Uterus (tissue), 4 donors: ENCODE data around the gene CBR3. TPM values are rescaled to one million over a fixed set of nuclear protein-coding genes. Genes with fewer than 3 reads are reported as not detected.

ENCODE experiments used
- DNase-seq, 2 donors: peaks; one replicate each; pipeline ENCODE4 v3.0.0-alpha.2; 2019 to 2020
- H3K27ac ChIP-seq, 2 donors: fragments of 200-600 bp; sonication (generic); 1 replicate in 1 of 2; 2 replicates in 1 of 2; pipeline ENCODE4 v1.5.1; 2016 to 2018
- H3K27me3 ChIP-seq, 2 donors: fragments of 200-600 bp; sonication (generic); one replicate each; pipeline ENCODE4 v1.5.1; 2018 to 2019; ENCODE audit warnings: control low read depth in 1 of 2
- H3K36me3 ChIP-seq, 2 donors: fragments of 200-600 bp; sonication (generic); one replicate each; pipeline ENCODE4 v1.5.1; 2019; ENCODE audit warnings: control low read depth in 1 of 2
- H3K4me1 ChIP-seq, 2 donors: fragments of 200-600 bp; sonication (generic); one replicate each; pipeline ENCODE4 v1.5.1; 2018 to 2019; ENCODE audit warnings: control low read depth in 1 of 2
- H3K4me3 ChIP-seq, 2 donors: fragments of 200-600 bp; sonication (generic); 1 replicate in 1 of 2; 2 replicates in 1 of 2; pipeline ENCODE4 v1.5.1; 2018 to 2019; ENCODE audit warnings: mild to moderate bottlenecking in 1 of 2
- H3K9me3 ChIP-seq, 2 donors: fragments of 200-600 bp; sonication (generic); one replicate each; pipeline ENCODE4 v1.5.1; 2019; ENCODE audit warnings: control low read depth in 1 of 2
- POLR2A ChIP-seq, 2 donors: fragments of 450-650 bp; IDR thresholded peaks; one replicate each; pipeline ENCODE4 v1.6.1; 2016; ENCODE audit warnings: antibody characterized with exemption in 2 of 2, mild to moderate bottlenecking in 1 of 2, moderate library complexity in 1 of 2
- intact Hi-C: fragments of 100-400 bp; cut with DNase I; formaldehyde crosslinking; loops from one replicate; pipeline ENCODE4 v1.15.1; 2023; ENCODE audit warnings: low total_unique reads
- total RNA-seq, 4 donors: library from RNA; depleted of rRNA in 3 of 4; stranded (reverse); fragments of >200 nt in 3 of 4; gene quantifications; one replicate each; pipeline versions ENCODE4 v1.1.0 to v1.2.4, GENCODE V29; 2014 to 2023
- TF ChIP-seq, protein P1 (sequence below), 4 experiments: fragments of 200-600 bp in 2 of 4; fragments of 450-650 bp in 2 of 4; sonication (generic) in 2 of 4; IDR thresholded peaks; one replicate each; pipeline ENCODE4 v1.5.1; 2016 to 2019; ENCODE audit warnings: antibody characterized with exemption in 4 of 4, mild to moderate bottlenecking in 2 of 4, moderate library complexity in 1 of 4
- donor health status: DM: yes; HTN: yes; CAD: no.

The CBR3 gene
- total RNA-seq, 4 donors from 2014 or later: 2.6 to 7.3 (median 5.2) TPM

DNA sequence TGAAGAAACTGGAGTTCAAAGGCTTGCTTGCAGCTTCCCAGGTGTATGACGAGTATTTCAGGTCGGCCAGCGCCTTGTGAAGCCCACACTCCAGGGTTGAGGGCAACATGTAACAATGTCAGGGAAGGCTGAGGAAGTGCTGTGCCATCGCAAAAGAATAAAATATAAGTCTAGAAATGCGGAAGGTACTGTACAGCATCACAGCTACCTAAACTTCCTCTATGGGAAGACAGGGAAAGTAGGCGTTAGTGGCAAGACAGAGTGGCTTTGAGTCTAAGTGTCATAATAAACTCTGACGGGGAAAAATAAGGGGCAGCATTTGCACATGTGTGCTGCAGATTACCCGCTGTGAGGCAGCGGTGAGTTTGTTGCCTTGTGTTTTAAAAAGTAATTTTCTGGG, 50.6 kb downstream of the CBR3 start:
- DNase-seq: no peak
- no peak overlapping the region for H3K27ac ChIP-seq
- intact Hi-C loops: no loop called here
- H3K36me3 ChIP-seq: no peaks in the 10 kb centered on the region
- H3K9me3 ChIP-seq: no peaks in the 10 kb centered on the region
- H3K27me3 ChIP-seq: no peaks in the 10 kb centered on the region
- no peaks in the 10 kb centered on the region for H3K4me1 ChIP-seq
- no peak for TF ChIP-seq POLR2A (IDR thresholded peaks at IDR 0.05)
- TF ChIP-seq, protein P1, sequence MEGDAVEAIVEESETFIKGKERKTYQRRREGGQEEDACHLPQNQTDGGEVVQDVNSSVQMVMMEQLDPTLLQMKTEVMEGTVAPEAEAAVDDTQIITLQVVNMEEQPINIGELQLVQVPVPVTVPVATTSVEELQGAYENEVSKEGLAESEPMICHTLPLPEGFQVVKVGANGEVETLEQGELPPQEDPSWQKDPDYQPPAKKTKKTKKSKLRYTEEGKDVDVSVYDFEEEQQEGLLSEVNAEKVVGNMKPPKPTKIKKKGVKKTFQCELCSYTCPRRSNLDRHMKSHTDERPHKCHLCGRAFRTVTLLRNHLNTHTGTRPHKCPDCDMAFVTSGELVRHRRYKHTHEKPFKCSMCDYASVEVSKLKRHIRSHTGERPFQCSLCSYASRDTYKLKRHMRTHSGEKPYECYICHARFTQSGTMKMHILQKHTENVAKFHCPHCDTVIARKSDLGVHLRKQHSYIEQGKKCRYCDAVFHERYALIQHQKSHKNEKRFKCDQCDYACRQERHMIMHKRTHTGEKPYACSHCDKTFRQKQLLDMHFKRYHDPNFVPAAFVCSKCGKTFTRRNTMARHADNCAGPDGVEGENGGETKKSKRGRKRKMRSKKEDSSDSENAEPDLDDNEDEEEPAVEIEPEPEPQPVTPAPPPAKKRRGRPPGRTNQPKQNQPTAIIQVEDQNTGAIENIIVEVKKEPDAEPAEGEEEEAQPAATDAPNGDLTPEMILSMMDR (IDR thresholded peaks at IDR 0.05): no peak
- no peak overlapping the region for H3K4me3 ChIP-seq

DNA sequence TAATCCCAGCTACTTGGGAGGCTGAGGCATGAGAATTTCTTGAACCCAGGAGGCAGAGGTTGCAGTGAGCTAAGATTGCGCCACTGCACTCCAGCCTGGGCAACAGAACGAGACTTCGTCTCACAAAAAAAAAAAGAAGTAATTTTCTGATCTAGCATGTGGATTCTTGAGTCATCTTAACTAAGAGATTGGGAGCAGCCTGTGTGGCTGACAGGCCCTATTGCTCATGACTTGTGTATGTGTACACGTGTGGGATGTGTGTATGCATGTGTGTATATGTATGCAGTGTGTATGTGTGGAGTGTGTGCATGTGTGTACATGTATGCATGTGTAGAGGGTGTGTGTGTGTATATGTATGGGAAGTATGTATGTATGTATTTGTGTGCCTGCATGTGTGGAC, 51.2 kb downstream of the CBR3 start:
- Histone ChIP-seq H3K4me1 (no peaks in the 10 kb centered on the region), H3K36me3 (no peaks in the 10 kb centered on the region), H3K4me3 (no peak overlapping the region), H3K27me3 (no peaks in the 10 kb centered on the region), H3K9me3 (no peaks in the 10 kb centered on the region), H3K27ac (no peak overlapping the region)
- no peak for DNase-seq
- intact Hi-C loops: no loop called here
- TF ChIP-seq POLR2A (IDR thresholded peaks at IDR 0.05): no peak
- TF ChIP-seq, protein P1 (IDR thresholded peaks at IDR 0.05): no peak

DNA sequence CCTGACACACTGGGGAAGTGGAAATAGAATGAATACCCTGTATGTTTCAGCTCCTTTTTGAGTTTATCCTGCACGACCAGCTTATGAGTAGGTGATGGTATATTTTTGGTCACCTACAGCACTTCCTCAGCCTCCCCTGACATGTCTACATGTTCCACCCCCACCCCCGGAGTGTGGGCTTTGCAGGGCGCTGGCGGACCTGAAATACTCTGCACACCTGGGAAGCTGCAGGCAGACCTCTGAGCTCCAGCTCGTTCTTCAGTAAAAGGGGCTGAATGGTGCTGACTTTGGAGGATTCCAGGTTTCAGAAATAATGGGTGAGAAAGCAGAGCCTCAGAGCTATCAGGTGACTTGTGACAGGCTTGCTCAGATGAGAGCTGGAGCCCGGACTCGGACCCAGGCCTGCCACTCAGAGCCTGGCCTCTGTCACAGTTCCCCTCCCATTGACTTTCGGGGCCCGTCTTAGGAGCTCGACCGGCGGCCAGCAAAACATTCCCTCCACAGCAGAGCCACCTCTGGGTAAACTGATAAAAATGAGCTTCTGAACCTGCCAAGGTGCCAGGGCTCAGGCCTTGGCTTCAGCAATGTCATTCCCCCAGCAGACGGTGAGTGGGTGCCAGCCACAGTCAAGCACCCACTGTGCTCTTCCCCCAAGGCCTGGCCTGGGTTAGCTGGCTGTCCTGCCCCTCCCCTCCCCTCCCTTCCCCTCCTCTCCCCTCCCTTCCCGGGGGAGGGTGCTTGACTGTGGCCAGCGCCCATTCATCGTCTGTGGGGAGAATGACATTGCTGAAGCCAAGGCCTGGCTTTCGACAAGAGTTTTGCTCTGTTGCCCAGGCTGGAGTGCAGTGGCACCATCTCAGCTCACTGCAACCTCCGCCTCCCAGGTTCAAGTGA, 51.9 kb downstream of the CBR3 start:
- Histone ChIP-seq H3K4me1 (no peaks in the 10 kb centered on the region), H3K36me3 (no peaks in the 10 kb centered on the region), H3K9me3 (no peaks in the 10 kb centered on the region), H3K4me3 (no peak overlapping the region), H3K27ac (no peak overlapping the region), H3K27me3 (no peaks in the 10 kb centered on the region)
- TF ChIP-seq POLR2A (IDR thresholded peaks at IDR 0.05): no peak
- TF ChIP-seq, protein P1 (IDR thresholded peaks at IDR 0.05): no peak
- DNase-seq: no peak
- intact Hi-C loops: no loop called here

DNA sequence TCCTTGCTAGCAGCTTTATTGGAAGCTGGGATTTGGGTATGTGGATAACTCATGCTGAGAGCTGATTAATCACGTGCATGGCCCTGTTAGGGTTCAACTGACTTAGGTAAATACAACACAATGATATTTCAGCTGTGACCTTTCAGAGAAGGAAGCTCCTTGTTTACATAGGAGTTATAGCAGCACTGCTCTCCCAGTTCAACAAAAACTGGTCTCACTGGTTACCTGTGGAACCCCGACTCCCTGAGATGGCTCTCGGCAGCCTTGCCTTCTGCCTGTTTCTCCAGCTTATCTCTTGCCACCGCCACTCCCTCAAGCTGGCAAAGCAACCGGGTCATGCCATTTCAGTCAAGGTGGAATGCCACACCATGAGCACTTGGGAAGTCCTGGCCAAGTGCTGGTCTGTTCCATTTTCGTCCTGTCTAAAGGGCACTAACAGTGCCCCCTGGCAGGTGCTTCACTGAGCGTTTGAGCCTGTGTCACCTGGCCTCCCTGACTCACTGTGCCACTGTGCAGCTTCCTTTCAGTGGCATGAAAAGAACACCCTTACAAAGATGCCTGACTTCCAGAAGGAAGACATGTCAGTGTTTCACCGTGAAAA, 53.3 kb downstream of the CBR3 start:
- H3K9me3 ChIP-seq: no peaks in the 10 kb centered on the region
- H3K4me1 ChIP-seq: no peaks in the 10 kb centered on the region
- H3K36me3 ChIP-seq: no peaks in the 10 kb centered on the region
- H3K4me3 ChIP-seq: no peak overlapping the region
- intact Hi-C loops: no loop called here
- H3K27ac ChIP-seq: no peak overlapping the region
- TF ChIP-seq, protein P1 (IDR thresholded peaks at IDR 0.05): no peak
- no peak for TF ChIP-seq POLR2A (IDR thresholded peaks at IDR 0.05)
- H3K27me3 ChIP-seq: no peaks in the 10 kb centered on the region
- no peak for DNase-seq

DNA sequence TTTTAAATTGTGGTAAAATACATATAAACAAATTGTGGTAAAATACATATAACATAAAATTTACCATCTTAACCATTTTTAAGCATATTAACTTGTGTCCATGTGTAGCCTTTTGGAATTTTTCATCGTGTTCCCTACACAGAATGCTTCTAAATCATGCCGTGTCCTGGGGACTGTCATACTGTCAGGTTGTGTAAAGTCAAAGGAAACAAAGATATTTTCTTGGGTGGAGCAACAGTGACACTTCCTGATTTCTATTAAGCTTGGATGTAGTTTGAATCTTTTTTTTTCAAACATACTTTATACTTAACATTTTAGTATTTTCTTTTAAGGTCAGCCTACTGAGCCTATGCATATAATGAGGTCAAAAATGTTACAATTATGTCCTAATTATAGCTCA, 54.1 kb downstream of the CBR3 start:
- H3K9me3 ChIP-seq: no peaks in the 10 kb centered on the region

More for the DNA sequence above, 54.1 kb downstream of the CBR3 start:
- DNase-seq: no peak
- H3K4me3 ChIP-seq: no peak overlapping the region
- no peaks in the 10 kb centered on the region for H3K27me3 ChIP-seq
- no peaks in the 10 kb centered on the region for H3K36me3 ChIP-seq
- intact Hi-C loops: no loop called here
- H3K4me1 ChIP-seq: no peaks in the 10 kb centered on the region
- H3K27ac ChIP-seq: no peak overlapping the region
- TF ChIP-seq, protein P1 (IDR thresholded peaks at IDR 0.05): no peak
- TF ChIP-seq POLR2A (IDR thresholded peaks at IDR 0.05): no peak
